GM23248 (cell line): ENCODE data around the gene CNOT2.

Experiments
- EZH2 ChIP-seq: fragments of 200-600 bp; sonication (generic); IDR thresholded peaks from 2 replicates; pipeline ENCODE4 v1.6.1; 2018; ENCODE audit warnings: antibody characterized with exemption, mild to moderate bottlenecking; ENCODE audit not compliant: insufficient read depth, poor library complexity, severe bottlenecking
- EZH2phosphoT487 ChIP-seq: fragments of 200-600 bp; sonication (generic); IDR thresholded peaks from 2 replicates; pipeline ENCODE4 v1.6.1; 2018; ENCODE audit warnings: antibody characterized with exemption, moderate library complexity, mild to moderate bottlenecking, low read depth; ENCODE audit not compliant: insufficient read depth

- TF ChIP-seq EZH2 = no peak
- no peak for TF ChIP-seq EZH2phosphoT487
These were observed 21.0 kb downstream of the CNOT2 start for GRCh38 chr12:70264067-70264867.
